Fibroblast of upper back skin (primary cell): ENCODE data around the gene SHISA7.
"Not testable (repeated sequence)": the region's sequence is repeated elsewhere in the genome, so short reads cannot be mapped to it uniquely, and the experiment has no call there.

Source experiments
- DNase-seq: peaks from one replicate; pipeline ENCODE4 v3.0.0-alpha.2; 2013

SHISA7 gene

GRCh38 chr19:55444646-55445045 is 1.5 kb upstream of the SHISA7 start:
- no peak for DNase-seq

DNA sequence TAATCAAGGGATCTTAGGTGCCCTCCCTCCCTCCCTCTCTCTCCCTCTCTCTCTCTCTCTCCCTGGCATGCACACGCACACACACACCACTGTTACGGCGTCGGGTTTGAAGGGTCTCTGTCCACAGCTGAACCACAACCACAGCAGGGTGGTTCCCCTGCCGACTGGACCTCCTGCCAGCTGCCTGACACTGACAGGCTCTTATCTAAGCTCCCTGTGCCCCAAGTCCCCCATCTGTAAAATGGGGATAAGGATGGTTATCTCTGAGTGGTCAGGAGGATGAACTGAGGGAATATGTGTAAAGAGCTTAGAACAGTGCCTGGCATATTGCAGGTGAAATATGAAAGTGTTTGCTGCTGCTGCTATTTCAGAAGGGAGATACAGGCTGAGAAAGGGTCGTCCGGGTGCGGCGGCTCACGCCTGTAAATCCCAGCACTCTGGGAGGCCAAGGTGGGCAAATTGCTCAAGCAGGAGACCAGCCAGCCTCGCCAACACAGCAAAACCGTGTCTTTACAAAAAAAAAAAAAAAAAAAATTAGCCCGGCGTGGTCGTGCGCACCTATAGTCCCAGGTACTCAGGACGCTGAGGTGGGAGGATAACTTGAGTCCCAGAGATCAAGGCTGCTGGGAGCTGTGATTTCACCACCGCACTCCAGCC is 852 bp upstream of the SHISA7 start:
- DNase-seq, result no peak

DNA sequence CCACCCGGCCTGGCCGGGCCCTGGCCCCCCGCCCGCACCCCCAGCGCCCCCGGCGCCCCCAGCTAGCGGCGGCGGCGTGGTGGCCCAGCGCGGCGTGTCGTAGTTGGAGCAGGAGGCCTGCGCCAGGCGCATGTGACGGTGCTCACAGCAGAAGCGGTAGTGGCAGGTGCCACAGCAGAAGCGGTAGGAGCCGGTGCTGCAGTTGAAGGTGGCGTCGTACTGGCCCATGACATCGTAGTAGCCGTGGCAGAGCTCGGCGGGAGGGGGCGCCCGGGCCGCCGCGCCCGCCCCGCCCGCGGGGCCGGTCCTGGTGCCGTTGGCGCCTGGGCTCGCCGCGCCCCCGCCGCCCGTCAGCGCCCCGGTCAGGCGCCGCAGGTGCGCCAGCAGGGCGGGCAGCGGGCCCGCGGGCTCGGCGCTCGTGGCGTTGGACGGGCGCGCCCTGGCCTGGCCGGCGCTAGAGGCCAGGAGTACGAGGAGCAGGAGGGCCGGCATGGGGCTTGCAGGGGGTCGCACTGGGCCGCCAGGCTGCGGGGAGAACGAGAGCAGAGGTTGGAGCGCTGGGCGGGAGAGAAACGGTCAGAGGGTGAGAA is 633 bp downstream of the SHISA7 start:
- DNase-seq, result no peak

DNA sequence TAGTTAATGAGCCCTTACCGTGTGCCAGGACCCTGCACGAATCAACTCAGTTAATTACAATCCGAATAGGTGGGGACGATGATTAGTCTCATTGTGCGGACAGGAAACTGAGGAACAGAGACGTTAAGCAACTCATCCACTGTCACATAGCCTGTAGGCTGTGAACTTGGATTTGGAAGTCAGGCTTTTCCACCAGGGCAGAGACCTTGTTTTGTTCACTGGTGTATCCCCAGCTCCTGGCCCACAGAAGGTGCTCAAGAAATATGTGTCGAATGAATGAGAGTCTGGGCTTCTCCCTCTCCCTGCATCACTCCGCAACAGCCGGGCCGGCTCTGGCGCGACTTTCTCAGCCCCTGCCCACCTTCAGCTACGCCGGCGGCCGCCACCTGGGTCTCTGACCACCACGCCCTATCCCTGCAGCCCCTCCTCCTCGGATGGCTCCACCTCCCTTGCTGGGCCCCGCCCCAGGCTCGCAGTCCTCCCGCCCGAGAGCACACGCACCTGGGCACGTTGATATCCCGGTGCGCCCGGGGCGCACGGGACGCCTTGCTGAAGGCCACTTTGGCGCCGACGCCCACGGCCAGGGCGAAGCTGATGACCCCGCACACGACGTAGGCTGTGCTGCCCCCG is 1.3 kb downstream of the SHISA7 start:
- no peak for DNase-seq

- DNase-seq, result no peak
These were observed 1.8 kb downstream of the SHISA7 start for GRCh38 chr19:55441319-55441691.

- DNase-seq, result no peak
These were observed 2.5 kb downstream of the SHISA7 start for GRCh38 chr19:55440411-55441105.

GRCh38 chr19:55439052-55439451 is 4.0 kb downstream of the SHISA7 start:
- DNase-seq, result no peak

- DNase-seq, result peak; percentile 53
These were observed 5.7 kb downstream of the SHISA7 start for GRCh38 chr19:55437410-55437809.

- no peak for DNase-seq
These were observed 6.3 kb downstream of the SHISA7 start for GRCh38 chr19:55436847-55437246.

- no peak for DNase-seq
These were observed 8.1 kb downstream of the SHISA7 start for GRCh38 chr19:55435020-55435419.

- no peak for DNase-seq
These were observed 8.7 kb downstream of the SHISA7 start for GRCh38 chr19:55434356-55434919.

- no peak for DNase-seq
These were observed 9.8 kb downstream of the SHISA7 start for GRCh38 chr19:55433292-55433691.

GRCh38 chr19:55432241-55432959 is 10.7 kb downstream of the SHISA7 start:
- DNase-seq, result no peak

- DNase-seq, result no peak
These were observed 11.9 kb downstream of the SHISA7 start for GRCh38 chr19:55431183-55431582.

DNA sequence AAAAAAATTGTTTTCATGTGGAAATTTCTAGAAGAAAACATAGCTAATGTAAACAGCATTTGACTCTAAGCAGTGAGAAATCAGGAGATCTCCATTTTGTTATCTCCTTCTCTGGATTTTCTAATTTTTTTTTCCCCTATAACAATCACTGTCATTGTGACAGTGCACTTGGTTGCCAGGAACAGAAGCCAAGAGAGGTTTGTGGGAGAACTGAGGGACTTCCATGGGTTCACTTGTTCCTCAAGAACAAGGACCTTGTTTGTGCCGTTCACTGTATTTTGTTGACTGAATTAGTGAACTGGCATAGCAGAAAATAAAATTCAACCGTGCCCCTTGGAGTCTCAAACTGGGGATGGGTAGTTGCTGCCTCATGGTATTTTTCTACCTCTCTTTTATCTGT is 17.1 kb downstream of the SHISA7 start:
- no peak for DNase-seq

DNA sequence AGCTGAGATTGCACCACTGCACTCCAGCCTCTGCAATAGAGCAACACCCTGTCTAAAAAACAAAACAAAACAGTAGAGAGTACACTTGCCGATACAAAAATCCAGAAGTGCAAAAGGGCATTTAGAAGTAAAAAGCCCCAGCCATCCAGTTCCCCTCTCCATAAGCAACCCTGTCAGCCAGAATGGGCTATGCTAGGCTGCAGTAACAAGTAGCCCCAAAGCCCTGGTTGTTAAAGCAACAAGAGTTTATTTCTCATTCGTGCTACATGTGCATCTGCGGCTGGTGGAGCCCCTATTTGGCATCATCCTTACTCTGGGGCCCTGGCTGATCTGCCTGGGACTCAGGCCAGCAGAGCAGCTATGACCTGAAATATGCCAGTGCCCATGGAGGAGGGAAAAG is 18.6 kb downstream of the SHISA7 start:
- DNase-seq, result no peak

- DNase-seq, result no peak
These were observed 19.7 kb downstream of the SHISA7 start for GRCh38 chr19:55423225-55424005.

DNA sequence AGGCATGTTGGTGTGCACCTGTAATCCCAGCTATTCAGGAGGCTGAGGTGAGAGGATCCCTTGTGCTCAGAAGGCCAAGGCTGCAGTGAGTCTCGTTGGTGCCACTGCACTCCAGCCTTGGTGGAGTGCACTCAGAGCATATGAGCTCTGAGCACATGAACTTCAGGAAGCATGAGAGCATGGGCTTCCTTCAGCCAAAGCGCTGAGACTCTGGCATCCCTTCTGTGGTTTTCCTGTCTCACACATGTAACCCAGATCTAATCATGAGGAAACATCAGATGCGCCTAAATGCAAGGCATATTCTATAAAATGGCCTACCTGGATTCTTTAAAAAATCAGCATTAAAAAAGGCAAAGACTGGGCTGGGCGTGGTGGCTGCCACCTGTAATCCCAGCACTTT is 21.8 kb downstream of the SHISA7 start:
- not testable (repeated sequence) for DNase-seq

GRCh38 chr19:55419624-55420236 is 23.4 kb downstream of the SHISA7 start:
- no peak for DNase-seq

- no peak for DNase-seq
These were observed 24.0 kb downstream of the SHISA7 start for GRCh38 chr19:55419103-55419502.

DNA sequence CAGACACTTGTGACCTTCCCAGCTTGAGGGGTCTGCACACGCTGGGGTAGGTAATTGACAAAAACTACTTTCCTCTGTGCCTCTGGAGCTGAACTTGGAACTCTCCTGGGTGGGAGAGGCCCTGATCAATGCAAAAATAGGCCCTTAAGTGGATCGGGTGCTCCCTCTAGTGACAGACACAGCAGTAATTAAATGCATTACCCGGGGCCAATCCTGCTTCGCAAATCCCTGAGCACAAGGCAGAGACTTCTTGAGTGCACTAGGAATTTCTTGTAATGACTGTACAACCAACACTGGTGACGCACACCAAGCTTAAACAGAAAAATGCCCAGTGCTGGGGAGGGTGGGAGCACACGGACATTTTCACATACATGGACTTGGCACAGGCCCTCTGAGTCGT is 24.9 kb downstream of the SHISA7 start:
- peak; percentile 79 for DNase-seq

DNA sequence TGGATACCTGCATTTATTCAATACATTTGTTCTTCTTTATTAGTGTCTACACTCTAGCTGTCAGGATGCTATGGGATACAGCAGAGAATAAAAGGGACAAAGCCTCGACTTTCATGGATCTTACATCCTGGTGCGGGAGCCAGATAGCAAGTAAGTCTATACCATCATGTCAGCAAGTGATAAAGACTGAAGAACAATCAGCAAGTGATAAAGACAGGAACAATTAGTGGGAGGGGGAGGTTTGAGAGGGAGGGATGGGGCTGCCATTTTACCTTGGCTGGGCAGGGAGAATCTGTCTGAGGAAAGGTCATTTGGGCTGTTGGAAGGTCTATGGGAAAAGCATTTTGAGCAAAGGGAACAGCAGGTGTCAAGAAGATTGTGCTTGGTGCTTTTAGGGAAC is 32.9 kb downstream of the SHISA7 start:
- DNase-seq, result no peak
